ENCODE results near the gene TBCK.

Gene TBCK

DNA sequence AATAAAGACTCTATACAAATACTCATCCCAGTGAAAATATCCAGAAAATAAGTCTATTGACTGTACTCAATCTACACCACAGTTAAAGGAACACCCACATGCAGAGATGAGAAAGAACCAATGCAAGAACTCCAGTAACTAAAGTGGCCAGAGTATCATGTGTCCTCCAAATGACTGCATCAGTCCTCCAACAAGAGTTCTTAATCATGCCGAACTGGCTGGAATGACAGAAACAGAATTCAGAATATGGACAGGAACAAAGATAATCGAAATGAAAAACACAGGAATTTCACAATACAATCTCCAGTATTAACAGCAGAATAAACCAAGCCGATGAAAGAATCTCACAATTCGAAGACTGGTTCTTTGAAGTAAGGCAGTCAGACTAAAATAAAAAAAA lies 210.3 kb downstream of the TBCK start:
- no peak for DNase-seq

DNA sequence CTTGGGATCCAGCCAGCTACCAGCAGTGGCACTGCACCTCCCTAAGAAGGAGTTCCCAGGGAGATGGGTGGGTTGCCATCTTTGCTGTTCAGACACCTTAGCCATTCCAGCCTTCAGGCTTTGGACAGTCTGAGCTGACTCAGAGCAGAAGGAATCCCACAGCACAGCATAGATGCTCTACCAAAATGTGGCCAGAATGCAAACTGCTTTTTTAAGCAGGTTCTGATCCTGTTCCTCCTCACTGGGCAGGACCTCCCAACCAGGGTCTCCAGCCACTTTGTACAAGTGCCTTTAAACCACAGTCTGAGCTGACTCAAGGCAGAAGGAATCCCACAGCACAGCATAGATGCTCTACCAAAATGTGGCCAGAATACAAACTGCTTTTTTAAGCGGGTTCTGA lies 211.7 kb downstream of the TBCK start:
- DNase-seq: no peak

DNA sequence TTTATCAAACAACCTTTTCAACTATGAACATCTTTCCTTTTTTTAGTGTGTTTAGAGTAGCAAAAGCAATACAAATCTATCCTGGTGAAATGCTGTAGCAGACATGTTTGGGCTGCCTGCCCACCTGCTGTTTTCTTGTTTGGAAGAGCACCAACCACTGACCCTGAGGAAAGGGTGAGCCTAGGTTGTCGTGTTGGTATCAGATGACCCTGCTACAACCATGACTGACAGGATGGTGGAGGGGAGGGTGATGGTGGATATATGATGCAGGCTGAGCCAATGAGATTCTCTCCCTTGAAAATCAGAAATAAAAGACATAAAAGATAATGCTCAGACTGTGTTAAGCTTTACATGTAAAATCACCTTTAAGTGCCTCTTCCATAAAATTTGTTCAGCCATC lies 219.6 kb downstream of the TBCK start:
- no peak for DNase-seq

DNA sequence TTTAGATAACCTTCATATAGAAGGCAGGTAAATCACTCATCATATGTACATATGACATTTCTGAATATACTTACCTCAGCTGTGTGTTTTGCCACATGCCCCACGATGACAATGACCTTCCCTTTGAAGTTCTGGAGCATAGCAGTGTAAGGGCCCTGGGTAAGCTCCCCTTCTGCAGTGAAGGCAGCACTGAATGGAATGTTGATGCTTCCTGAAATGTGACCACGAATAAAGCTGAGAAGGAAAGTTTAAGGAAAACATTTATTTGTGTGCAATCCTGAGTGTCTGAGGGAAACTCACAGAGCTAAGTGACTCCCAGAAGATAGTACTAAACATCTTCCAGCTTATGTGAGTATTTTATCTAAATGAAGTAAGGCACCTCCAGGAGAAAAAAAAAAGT lies 220.6 kb downstream of the TBCK start:
- DNase-seq: no peak

DNA sequence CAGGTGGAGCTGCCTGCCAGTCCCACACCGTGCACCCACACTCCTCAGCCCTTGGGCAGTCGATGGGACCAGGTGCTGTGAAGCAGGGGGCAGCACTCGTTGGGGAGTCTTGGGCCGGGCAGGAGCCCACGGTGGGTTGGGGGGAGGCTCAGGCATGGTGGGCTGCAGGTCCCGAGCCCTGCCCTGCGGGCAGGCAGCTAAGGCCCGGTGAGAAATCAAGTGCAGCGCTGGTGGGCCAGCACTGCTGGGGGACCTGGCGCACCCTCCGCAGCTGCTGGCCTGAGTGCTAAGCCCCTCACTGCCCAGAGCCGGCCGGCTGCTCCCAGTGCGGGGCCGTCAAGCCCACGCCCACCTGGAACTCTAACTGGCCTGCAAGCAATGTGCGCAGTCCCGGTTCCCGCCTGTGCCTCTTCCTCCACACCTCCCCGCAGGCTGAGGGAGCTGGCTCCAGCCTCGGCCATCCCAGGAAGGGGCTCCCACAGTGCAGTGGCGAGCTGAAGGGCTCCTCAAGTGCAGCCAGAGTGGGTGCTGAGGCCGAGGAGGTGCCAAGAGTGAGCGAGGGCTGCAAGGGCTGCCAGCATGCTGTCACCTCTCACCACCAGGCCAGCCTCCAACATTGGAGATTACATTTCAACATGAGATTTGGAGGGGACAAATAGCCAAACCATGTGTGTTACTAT lies 223.5 kb downstream of the TBCK start:
- DNase-seq: no peak

DNA sequence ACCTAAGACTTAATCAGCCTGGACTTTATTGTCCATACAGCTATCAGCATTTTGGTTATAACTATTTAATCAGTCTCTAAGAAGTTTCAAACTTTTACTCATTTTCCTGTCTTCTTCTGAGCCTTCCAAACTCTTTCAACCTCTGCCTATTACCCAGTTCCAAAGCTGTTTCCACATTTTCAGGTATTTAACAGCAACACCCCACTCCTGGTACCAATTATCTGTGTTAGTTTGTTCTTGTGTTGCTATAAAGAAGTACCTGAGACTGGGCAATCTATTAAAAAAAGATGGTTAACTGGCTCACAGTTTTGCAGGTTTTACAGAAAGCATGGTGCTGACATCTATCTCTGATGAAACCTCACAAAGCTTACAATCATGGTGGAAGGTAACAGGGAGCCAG lies 225.2 kb downstream of the TBCK start:
- no peak for DNase-seq

DNA sequence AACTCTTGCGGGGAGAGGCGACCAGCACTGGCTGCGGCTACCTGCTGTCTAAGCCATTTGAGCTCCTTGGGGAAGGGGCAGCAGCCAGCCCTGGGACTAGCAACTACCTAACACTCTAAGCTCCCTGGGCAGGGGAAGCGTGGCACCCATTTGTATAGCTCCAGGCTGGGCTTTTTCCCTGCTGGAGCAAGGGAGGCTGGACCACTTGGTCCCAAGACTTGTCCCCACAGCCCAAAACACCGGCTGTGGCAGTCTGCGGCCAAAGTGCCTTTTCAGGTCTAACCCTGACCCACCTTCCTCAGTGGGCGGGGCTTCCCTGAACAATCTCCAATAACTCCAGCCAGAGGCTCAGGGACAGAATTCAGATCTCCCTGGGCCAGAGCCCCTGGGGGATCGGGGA lies 232.9 kb downstream of the TBCK start:
- DNase-seq: no peak

DNA sequence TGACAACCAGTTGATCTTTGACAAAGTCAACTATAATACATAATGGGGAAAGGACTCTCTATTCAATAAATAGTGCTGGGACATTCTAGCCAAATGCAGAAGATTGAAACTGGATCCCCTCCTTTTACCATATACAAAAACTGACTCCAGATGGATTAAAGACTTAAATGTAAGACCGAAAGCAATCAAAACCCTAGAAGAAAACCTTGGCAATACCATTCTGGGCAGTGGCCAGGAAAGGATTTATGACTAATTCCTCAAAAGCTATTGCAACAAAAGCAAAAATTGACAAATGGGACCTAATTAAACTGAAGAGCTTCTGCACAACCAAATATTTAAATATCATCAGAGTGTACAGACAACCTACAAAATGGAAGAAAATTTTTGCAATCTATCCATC lies 235.6 kb downstream of the TBCK start:
- no peak for DNase-seq

DNA sequence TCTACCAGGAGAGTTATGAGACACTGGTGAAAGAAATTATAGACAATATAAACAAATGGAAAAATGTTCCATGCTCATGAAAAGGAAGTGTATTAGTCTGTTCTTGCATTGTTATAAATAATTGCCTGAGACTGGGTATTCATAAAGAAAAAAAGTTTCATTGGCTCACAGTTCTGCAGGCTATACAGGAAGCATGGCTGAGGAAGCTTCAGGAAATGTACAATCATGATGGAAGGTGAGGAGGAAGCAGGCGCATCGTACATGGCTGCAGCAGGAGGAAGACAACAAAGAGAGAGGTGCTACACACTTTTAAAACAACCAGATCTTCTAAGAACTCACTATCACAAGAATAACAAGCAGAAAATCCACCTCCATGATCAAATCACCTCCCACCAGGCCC lies 236.4 kb downstream of the TBCK start:
- DNase-seq: no peak

DNA sequence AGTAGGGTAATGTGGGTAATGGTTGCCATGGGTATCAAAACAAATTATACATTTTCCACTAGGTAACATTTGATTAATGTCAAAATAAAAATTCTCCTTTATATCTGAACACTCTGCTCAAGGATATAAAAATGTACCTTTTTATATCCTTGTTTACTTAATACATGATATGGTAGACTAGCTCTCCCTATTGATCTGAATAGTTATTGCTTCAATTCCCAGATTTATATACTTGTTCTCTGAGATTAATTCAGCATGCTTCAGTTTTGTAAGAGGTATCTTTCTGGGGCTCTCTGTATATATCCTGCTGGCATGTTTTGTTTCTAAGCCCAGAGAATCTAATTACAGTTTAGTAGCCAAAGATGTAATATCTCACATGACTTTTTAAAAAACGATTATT lies 251.0 kb downstream of the TBCK start:
- DNase-seq: no peak

DNA sequence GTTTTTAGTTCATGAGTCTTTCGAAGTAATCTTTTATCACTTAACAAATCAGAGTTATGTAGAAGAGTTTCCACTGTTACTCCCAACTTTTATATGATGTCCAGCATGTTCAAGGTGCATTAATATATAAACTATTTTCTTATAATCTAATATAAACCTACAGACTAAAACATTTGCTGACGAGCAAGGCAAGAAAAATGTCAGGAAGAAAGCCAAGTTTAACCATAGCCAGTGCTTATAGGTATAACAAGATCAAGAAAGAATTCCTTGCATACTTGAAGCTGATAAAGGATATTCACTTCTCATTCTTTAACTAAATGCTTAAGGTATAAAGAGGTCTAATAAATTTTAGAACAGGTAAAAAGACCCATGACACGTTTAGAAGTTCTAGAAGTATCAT lies 253.0 kb downstream of the TBCK start:
- no peak for DNase-seq

DNA sequence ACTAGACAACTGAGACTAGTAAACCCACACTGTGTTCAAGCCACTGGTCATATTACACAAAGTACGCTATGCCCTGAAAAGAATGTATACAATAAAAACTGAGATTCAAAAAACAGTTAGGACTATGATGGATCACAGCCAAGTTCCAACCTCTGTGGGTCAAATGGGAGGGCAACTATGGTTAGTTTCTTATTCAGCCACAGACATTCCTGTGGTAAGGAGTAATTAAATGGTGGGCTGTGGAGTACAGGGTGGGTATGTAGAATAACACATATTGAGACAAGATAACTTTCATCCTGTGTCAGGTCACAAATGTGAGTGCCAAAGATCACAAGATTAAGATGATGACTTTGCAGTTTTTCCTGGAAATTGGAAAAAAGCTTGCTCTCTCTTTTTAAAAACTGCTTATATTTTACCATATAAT lies 253.5 kb downstream of the TBCK start:
- DNase-seq: no peak

DNA sequence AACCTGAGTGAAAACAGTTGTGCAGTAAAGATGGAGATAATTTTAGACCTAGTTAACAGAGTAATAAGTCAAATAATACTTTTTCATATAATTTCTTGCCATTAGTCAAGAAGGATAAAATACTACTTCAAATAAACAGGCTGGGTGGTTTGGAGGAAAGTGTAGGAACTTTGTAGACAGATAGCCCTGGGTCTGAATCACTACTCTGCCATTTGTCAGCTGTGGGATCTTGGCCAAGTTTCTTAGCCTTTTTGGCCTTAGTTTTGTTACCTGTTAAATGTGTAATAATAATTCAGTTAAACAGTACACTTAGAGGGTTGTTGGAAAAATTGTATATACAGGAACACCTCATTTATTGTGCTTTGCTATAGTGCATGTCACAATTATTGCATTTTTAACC lies 257.1 kb downstream of the TBCK start:
- DNase-seq: no peak

DNA sequence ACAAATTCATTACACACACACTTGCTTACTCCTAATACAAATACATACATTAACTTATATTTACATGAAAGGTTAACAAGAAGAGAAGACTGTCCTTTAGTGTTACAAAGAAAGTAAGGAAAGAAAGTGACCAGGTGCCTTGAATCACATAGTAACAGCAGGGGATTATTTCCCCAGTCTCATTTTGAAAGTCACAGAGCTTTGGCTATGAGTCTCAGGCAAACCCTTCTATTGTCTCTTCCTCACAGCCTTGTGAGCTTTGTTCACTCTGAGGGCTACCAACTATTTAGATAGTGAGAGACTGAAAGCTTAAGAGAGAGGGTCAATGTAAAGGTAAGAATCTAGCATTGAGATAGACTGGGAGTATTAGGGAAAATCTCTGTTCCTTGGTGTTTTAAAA lies 259.1 kb downstream of the TBCK start:
- no peak for DNase-seq

DNA sequence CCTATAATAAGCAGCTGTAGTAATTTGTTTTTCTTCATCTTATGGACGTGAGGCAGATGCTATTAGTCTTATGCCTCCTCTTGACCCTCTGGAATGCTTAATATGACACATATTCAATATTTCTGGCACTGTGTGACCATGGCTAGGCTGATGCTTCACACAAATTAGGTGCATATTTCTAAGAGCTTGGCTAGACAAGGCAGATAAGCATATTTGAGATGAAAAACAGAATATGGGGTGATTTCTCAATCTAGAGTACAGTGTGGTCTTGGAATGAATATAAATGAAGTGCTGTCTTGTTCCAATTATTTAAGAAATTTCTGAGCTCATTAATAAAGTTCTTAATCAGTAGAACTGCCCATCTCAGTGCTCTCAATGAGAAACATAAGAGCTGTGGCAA lies 264.5 kb downstream of the TBCK start:
- no peak for DNase-seq

DNA sequence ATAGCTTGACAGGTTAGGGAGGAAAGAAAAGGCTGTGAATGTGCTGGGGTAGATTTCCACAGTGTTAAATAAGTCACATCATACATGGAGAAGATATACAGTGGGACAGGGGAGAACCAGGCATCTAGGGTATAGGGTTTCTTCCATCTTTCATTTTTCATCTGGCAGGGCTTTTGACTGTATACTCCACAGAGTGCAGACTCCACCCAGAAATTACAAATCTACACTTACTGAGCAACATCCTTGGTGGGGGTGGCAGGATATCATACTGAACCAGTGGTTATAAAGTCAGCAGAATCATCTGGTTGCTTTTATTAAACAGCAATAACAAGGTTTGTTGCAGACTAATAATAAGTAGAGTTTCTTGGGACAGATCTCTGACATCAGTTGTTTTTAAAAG lies 266.5 kb downstream of the TBCK start:
- DNase-seq: no peak

DNA sequence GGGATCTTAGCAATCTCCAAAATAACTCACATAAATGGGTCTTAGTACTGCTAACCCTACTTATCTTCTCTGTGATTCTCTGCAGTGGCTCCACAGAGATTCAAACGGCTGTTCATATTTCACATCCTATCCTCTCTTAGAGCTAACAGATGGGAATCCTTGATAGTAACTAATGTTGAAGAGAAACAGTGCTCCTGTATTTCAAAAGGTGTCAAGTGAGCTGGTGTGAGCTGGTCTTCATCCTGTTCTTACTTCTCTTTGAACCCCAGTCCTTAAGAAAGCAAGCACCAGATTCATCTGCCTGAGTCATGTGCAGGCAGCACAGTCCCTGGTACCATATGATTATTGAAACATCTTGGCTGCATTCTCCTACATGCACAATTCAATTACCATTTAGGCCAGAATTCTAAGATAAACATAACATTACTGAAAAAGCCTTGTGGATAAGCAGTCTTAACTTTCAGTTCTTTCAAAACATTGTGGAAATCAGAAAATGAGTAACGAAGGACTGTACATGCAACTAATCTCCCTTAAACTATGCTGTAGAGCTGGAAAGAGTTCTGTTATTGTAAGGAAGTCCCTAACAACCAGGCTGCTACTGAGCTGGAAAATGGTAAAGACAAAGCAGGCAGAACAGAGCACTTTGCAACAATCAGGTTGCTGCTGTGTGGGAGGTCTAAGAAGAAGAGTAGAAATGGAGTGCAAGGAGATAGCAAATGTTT lies 267.6 kb downstream of the TBCK start:
- no peak for DNase-seq

DNA sequence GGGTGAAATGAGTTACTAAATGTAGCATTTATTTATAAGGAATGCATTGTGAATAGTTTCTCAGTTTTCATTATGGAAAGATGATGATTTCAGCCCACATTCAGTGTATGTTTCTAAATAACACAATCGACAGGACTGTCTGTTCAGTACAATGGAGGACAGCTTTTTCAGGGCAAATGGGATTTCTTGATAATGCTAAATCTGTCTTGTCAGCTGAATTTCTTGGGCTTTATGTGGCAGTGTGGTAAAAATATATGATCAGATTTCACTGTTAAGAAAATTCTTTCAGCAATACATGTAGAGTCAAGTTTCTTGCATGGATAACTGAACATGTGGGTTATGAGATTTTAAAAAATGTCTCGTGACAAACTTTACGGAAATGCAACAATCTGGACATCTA lies 269.9 kb downstream of the TBCK start:
- DNase-seq: no peak

DNA sequence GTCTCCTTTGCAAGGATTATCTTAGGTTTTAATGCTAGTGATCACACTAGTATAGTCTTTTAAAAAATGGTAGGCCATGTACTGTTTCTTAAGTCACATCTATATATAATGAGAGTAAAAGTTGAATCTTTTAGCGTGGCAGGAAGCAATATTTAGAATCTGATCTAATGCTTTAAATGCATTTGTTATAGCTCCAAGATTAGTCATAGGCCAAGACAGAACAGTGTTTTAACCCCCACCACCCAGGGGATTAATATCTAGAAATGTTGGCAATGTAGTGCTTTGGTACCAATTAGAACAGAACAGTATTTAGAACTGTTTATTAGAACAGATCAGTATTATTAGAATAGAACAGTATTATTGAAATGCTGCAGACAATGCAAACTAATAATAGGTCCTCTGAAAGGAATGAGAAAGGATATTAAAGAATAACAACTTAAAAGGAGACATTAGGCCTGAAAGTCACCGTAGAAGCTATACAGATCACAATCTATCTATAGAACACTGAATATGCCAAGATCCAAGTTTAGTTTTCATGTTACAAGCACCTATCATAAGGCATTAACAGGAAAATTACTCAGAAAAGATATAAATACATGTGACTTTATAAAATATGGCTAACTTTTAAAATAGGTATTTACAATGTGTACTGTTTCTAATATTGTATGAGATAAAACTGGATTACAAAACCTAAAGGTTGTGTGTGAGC lies 274.6 kb downstream of the TBCK start:
- DNase-seq: no peak

DNA sequence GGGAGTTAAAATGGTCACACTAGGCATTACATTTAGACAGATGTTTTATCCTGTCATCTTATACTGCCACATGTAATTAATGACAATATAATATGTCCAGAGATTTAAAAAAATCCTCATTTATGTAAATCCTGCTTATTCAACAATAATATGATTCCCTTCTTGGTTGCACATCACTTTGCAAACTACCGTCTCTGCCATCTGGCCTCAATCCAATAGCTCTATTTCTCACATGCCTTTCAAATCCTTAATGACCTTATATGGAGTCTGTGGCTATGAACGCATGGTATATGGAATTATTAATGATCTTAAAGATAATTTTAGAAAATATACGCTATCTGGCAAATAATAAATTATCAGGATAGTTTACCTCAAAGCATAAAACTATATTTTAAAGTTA lies 276.2 kb downstream of the TBCK start:
- no peak for DNase-seq

DNA sequence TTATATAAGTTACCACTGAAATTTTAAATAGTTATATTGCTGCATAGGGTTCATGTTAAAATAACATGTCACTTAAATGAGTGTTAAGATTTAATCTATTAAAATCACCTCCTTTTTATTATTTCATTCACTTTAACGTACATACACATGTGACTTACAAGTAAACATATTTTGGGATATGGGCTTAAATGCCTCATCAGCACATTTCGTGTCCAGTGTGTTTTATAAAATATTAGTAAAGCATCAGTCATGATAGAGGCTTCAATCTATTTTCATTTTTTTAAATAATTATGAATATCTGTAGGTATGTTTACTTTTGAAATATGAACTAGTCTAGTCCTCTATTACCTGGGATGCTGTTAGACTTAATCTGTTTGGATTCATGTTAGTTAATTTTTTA lies 277.1 kb downstream of the TBCK start:
- no peak for DNase-seq

DNA sequence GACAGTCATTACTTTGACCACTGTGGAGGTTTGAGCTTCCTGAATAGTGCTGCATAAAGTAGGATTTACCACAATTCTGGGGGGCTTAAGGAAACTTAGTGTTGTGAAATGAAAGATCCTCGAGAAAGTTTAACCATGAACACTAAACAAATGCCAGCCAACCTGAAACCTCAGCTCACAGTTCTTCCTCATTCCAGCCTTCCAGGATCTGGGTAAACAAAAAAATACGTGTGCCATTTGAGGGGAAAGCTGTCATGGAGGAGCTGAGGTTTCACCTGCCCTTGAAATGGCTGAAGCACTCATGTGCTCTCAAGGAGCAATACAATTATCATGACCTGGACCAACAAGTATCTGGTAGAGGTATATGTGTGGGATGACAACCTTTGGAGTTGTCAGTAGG lies 278.0 kb downstream of the TBCK start:
- peak; percentile 71 for DNase-seq

DNA sequence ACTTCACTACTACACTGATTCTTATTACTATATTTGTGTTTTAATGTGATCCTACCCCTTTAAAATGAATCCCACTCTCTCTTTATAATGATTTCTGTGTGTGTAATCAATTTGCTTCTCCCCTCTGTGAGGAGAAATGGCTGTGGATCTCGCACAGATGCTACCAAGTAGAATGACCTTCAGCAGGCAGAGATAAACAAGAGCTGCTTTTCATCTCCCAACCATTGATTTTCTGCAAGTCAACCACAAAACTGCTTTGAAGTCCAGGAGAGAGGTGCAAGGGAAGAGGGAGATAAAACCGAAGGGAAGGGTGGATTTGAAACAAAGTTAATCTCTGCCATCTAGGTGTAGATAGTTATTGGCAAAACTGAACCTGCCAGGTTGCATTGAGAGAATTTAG lies 279.2 kb downstream of the TBCK start:
- no peak for DNase-seq

DNA sequence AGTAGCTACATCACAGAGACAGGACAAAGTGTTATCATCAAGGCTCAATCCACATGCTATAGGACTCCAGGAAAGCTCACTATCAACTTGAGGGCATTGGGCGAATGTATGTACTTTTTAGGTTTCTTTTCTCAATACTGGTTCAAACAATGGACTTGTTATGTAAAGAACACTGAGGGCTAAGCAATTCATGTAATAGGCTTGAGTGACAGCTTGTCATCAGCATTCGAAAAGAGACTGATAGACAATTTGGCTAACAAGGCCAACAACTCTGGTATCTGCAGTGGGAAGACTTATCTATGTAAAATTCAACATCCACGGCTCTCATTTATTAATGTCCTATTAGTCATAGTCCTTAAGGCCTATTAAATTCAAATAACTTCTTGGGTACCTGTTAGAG lies 279.7 kb downstream of the TBCK start:
- no peak for DNase-seq
